Globus pallidus (tissue), 1 donor: ENCODE results near the gene GPRC5D.
A peak's percentile ranks its signal among the peaks of the same experiment; 100 is the strongest.

Experiments used
- DNase-seq: peaks from one replicate; pipeline ENCODE4 v3.0.0-alpha.2; 2015; ENCODE audit warnings: low spot score

Gene GPRC5D

DNA sequence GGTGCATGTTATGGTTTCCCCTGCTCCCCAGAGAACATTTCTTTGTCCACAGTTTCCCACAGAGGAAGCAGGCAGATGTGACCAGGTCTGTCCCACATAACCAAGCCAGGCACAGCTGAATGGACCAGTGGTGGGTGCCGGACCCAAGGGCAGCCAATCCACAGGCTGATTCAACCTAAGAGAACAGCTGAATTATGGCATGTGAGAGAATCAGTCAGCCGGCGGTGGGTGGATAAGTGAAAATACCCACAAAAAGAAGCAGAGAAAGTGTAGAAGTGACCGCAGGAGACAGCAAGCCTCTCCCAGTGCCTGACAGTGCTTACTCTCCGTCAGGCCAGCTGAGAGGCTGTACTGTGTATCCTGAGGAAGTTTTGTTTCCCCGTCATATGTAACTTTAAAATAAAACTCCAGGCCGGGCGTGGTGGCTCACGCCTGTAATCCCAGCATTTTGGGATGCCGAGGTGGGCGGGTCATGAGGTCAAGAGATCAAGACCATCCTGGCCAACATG, 14.9 kb downstream of the GPRC5D start:
- DNase-seq = no peak

DNA sequence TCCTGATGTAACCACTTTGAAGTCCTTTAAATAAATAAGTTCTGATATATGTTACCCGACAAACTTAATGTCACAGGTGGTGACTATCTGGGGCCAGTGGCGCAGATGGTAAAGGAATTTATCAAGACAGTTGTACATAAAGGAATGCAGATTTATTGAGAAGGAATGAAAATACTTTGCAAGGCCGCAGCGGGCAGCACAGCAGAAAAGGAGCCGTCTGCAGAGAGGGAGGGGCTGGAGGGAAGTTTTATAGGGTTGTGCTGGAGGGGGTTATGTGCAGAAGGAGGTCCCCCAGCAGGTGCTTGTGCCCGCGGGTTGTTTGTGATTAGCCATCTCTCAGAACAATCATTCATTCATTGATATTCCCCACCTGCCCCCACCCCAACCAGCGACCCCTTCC, 17.4 kb downstream of the GPRC5D start:
- no peak for DNase-seq

DNA sequence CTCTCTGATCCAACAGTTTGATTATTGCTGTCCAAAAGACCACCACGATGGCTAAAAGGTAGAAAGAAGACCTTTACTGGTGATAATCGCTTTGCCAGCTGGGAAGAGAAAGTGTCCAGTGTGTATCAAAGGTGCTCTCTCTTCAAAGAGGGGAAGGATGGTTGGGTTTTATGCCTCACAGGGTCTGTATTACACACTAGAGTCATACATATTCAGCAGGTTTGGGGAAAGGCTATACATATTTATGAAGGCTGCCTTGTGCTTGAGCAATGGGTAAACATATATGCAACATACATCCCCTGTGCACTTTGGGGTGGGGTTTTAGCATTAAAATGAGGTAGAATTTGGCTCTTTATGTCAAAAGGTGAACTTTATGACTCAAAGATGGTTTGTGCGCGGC, 18.2 kb downstream of the GPRC5D start:
- no peak for DNase-seq

DNA sequence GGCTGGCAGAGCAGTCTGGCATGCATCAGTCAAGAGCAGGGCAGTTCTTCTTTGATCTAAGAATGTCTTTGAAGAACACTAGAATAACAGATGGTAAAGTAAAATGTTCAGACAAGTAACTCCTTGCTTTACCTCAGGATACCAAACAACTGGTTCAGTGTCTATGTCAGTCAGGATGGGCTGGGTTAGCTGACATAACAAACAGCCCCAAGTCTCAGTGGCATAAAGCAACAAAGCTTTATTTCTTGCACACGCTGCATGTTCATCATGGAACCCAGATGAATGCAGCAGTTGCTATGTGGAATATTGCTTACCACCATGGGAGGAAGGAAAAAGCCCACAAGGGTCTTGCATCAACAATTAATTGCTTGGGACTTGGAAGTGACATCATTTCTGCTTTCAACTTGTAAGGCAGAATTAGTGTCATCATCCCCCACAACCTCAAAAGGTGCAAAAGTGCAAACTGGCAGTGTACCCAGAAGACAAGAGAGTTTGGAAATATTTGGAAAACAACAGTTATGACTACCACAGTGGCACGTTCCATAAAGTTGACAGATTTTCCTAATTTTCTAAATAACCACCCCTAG, 21.2 kb downstream of the GPRC5D start:
- DNase-seq = no peak

DNA sequence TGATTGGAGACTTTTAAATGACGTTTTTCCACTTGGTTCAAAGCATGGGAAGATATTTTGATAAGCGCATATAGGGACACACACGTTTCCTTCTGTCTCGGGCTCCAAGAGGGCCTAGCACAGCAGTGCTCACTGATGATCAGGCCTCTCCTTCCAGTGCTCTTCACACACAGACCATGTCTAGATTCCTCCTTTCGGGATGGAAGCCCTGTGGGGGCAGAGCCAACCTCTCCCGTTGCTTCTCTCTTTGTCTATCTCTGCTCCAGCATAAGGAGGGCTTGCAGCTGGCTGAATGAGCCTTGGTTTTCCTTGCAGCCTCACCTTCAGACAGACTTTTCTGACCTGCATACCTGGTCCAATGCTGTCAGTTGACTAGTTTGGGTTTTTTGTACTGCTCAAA, 22.3 kb downstream of the GPRC5D start:
- no peak for DNase-seq

DNA sequence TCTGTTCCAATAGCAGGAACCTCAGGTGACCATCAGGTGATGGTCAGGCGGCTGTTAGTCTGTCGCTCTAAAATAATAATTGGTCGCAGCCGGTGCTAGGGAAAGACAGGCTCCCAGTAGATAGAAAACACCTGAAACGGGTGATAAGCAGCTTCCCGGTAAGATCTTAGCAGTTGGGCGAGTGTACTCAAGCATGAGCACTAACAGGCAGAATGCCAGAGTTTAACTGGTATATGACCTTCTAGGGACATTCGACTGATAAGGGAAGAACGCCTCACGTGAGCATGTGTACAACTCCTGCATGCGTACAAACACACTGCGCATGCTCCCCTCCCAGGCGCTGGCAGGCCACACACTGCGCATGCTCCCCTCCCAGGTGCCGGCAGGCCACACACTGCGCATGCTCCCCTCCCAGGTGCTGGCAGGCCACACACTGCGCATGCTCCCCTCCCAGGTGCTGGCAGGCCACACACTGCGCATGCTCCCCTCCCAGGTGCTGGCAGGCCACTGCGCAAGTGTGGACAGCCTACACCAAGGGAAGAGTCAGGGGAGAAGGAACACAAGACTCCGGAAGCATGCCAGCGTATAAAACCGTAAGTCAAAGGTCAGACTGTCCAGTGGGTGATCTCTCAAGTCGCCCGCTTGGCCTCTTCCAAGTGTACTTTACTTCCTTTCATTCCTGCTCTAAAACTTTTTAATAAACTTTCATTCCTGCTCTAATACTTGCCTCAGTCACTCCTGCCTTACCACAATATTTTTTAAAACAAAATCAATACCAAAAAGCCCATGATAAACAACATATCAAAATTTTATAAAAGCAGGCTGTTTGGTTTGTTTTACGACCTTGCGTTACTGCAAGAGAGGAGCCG, 24.5 kb downstream of the GPRC5D start:
- DNase-seq = no peak

DNA sequence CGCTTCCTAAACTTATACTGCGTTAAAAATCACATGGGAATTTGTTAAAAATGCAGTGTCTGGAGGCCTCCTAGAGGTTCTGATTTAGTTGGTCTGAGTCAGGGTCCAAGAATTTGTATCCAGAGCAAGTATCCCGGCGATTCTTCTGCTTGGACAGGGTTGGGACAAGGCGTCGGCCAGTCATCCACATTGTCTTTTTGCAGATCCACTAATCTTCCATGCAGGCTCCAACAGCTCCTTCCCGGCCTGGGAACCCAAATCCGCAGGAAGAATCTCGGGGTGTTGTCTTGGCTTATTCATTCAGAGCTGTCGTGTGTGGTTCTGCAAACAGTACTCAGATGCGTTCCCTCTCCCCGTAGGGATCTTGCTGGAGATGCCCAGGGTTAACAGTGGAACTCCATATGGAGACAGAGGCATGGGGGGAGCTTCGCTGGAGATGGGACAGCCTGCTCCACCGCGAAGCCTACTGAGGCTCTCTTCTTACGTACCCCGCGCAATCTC, 25.3 kb downstream of the GPRC5D start:
- DNase-seq = no peak

DNA sequence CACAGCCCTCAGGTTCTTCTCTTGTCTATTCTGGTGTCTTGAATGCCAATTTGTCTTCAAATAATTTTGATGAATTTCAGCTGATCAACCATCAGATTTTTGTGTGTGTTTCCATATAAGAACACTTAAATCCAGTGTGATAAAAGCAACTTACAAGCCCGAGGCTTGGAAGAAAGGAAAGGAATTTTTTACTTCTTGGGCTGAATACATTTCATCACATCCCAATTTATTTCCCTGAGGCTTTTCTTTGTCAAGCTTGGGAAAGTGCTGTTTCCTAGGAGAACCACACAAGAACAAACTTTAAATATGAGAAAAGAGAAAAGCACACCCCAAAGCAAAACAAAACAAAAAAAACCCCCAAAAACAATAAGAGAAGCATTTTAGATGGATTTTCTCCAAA, 26.6 kb downstream of the GPRC5D start:
- DNase-seq = no peak

DNA sequence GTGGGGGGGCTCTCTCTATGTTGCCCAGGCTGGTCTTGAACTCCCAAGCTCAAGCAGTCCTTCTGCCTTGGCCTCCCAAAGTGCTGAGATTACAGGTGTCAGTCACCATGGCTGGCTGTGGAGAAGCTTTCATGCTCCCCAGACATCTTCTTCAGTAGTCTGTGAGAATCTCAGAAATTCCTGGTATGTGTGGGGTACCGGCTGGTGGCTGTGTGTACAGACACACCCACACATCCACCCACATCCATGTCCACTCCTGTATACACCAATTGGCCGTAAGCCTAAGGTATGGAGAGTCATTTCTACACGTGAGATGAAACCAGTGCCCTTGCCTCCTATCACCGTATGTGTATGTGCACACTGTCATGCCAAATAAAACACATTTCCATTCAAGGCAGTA, 27.8 kb downstream of the GPRC5D start:
- no peak for DNase-seq

DNA sequence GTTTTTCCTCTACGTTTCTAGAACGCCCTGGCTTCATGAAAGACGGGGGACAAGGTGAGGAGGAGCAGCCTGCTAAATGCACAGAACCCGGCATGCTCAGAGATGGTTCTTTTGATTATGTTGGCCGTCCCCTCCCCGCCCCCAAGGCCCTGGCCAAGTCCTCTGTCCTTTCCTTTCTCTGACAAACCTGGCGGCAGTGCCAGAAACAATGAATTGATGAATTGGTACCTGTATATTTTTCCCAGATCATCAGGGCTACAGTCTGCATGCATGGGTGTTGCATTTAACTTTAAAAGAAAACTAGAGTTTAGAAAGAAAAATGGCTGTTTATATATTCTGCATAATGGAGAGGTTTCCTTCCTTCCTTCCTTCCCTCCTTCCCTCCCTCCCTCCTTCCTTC, 29.0 kb downstream of the GPRC5D start:
- no peak for DNase-seq

DNA sequence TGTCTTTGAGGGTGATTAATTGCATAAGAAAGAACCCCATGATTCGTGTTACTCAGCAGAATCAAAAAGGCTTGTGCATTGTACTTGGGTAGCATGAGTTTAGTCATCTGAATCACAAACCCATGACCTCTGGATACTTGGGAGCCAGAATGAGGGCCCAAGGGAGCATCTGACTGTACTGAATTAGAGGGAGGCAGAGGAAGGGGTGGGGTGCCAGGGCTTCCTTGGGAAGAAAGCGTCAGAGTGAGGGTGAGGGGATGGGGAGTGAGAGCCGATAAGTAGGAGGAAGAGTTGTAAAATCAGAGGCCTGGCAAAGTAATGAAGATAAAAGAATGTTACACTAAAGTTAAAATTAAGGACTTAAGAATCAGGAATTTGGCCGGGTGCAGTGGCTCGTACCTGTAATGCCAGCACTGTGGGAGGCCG, 29.8 kb downstream of the GPRC5D start:
- no peak for DNase-seq

DNA sequence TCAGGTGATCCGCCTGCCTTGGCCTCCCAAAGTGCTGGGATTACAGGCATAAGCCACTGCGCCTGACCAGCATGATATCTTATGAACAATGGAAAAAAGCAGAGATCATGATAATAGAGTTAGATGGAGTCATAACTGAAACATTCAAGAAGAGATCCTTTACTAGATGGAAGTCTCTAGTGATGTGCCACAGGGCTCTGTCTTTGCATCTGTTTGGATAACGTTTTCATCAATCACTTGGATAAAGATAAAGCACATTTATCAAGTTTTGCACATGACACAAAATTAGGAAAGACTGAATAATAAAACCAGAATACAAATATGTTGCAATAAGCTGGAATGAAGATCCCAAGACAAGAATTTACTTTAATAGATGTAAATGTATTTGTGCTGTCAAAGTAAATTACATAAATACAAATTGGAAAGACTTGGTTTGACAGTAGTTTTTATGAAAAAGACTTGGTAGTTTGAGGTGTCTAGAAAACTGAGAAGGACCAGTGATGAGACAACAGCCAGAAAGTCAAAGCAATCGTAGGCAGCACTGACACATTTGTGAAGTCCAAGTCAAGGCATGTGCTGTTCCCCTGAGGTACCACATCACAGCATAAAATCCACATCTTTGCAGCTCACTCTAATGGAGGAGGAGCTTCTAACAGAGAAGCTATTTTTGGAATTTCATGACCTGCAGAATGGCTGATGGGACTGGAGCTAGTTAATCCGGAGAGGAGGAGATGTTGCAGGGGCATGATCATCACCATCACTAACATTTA, 32.1 kb downstream of the GPRC5D start:
- no peak for DNase-seq

DNA sequence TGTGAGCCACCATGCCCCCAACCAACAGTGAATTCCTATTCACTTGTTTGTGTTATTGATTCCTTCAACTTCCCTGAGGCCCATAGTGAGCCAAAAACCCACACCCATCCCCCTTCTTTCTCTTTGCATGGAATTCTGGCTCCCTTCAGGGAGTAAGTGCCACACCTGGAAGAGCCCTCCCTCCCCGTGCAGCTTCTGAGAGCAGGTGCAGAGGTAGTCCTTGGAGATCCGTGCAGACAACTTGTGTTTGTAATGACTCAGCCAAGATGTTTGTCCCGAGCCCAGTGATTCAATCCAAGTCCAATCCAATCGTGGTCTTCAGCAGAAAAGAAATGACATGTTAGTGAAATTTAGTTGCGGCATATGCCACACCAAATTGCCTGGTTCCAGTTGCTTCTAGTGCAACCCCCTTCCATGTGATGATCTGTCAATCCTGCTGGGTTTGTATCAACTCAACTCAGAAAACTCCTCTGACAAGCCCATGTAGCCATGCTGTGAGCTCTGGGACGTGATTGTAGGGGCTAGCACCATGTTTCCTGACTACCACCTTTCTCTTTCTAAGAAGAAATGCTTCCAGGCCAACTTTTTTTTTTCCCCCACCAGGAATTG, 33.1 kb downstream of the GPRC5D start:
- DNase-seq = no peak

DNA sequence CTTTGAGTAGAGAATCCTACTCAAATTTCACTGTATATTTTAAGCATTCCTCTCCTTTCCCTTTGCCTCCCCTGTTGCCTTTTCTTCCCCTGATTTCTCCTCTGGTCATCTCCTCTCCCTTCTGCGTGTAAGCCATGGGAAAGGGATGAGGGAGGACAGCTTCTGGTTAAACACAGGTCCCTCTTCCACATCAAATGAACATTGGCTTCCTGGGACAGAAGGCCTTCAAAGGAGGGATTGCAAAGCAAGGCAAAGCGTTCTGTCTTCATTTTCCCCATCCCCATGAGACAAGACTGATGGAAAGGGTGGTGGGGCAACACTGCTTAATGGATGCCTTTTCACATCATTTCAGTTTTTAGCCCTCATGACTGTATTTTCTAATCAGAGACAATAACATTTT, 34.5 kb downstream of the GPRC5D start:
- no peak for DNase-seq

DNA sequence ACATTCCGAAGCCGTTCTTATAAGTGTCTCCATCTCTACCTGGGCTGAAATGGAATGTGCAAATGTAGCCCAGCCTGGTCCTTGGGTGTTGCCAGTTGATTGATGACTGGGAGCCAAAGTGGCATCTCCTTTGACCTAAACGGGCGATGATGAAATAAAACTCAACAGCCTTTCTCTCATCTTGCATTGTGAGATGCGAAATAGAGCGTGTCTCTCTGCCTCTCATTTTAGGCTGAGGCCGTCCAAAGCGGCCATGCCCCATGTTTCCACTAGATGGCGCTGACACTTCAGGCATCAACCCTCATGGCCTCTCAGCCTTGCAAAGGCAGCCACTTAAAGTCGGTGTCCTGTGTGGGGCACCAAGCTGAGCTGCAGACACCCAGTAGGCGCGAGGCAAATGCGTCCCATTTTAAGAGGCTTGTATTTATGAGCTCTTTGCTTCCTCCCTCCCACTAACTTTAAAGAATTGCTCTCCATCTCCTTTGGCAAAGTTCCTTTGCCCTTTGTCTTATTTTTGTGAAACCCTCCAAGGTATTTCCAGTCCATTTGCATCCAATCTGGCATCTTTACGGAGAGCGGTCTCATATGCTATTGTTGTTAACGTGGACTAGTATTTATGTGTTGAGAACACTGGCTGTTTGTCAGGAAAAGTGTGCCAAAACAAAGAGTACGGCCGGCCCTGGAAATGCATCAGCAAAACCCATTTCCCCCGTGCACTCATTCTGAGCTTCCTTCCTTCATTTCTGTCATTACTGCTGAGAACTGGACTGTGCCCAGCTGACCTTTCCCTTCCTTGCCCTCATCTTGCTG, 35.6 kb downstream of the GPRC5D start:
- peak; percentile 92 for DNase-seq

DNA sequence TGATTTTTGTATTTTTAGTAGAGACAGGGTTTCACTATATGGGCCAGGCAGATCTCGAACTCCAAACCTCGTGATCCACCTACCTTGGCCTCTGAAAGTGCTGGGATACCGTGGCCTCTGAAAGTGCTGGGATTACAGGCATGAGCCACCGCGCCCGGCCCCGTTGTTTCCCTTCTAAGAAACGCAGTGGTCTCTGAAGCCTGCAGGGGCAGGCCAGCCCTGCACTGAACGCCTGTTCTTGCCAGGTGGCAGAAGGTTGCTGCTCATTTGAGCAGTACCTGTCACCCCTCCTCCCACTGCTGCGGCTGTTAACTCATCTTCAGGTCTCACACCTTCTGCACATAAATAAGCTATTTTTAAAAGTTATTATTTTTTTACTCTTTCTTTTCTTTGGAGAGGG, 36.3 kb downstream of the GPRC5D start:
- no peak for DNase-seq

DNA sequence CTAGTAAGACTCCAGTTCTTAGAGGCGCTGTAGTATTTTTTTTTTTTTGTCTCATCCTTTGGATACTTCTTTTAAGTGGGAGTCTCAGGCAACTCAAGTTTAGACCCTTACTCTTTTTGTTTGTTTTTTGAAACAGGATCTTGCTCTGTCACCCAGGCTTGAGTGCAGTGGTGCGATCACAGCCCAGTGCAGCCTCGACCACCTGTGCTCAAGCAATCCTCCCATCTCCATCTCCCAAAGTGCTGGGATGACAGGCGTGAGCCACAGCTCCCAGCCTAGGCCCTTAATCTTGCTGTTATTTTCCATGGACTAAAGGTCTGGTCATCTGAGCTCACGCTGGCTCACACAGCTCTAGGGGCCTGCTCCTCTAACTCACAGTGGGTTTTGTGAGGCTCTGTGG, 39.3 kb downstream of the GPRC5D start:
- DNase-seq = no peak

DNA sequence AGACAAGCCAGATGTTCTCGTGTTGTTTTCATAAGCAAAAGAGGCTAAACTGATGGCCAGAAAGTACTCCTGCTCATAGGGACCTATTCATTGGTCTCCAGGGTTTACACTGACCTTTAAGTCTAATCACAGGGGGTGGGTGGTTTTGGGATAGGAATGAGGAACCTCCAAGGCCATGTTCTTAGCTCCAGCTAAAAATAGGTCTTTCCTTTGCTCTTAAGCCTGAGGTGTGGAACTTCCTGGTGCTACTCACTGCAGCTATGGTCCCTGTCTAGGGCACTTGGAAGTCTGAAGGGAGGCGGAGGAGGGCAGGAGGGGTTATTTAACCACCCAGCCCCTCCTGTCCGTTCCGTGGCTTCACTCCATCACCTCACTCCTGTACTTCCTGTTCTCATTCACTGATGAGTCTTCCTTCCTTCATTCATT, 42.0 kb downstream of the GPRC5D start:
- no peak for DNase-seq

DNA sequence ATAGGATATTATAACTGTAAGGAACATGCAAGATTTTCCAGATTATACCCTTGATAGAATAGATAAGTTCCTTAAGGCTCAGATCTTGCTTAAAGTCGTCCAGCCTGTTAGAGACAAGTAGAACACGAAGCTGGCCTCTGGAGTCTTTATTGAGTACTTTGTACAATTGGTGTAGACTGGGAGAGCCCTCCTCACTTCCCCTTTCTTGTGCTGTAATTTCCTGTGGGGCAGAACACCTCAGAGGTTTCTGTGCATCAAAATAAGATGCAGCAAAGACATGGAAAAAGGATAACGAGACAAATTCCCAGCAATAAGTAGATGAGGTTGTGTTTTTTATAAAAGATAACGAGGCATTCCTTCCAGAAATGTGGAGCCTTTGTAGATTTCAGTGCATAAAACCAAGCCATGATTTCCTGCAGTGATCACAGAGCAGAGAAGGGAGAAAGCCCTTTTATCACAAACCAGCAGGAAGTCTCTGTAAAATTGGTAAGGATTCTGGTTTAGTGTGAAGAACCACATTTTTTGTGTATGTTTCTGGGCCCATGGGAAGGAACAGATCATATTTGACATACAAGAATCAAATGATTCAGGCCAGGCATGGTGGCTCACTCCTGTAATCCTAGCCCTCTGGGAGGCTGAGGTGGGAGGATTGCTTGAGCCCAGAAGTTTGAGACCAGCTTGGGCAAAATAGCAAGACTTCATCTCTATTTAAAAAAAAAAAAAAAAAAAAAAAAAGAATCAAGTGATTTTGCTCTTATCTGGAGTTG, 42.6 kb downstream of the GPRC5D start:
- no peak for DNase-seq

DNA sequence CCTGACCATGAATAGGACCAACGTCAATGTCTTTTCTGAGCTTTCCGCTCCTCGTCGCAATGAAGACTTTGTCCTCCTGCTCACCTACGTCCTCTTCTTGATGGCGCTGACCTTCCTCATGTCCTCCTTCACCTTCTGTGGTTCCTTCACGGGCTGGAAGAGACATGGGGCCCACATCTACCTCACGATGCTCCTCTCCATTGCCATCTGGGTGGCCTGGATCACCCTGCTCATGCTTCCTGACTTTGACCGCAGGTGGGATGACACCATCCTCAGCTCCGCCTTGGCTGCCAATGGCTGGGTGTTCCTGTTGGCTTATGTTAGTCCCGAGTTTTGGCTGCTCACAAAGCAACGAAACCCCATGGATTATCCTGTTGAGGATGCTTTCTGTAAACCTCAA, 43.3 kb downstream of the GPRC5D start:
- DNase-seq = no peak

DNA sequence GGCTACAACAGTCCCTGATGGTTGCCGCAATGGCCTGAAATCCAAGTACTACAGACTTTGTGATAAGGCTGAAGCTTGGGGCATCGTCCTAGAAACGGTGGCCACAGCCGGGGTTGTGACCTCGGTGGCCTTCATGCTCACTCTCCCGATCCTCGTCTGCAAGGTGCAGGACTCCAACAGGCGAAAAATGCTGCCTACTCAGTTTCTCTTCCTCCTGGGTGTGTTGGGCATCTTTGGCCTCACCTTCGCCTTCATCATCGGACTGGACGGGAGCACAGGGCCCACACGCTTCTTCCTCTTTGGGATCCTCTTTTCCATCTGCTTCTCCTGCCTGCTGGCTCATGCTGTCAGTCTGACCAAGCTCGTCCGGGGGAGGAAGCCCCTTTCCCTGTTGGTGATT, 43.7 kb downstream of the GPRC5D start:
- DNase-seq = no peak
